Esophagus squamous epithelium (tissue), 4 donors: Measurements from ENCODE around the gene FAM3D.

ENCODE experiments used
- POLR2A ChIP-seq, 4 donors: fragments of 450-650 bp; IDR thresholded peaks; one replicate each; pipeline ENCODE4 v1.6.1; 2017; ENCODE audit warnings: antibody characterized with exemption in 4 of 4, mild to moderate bottlenecking in 4 of 4, moderate library complexity in 3 of 4
- TF ChIP-seq, protein P1 (sequence below), 6 experiments: fragments of 450-650 bp in 4 of 6; fragments of 200-600 bp in 2 of 6; sonication (generic) in 2 of 6; IDR thresholded peaks; one replicate each; pipeline ENCODE4 v1.5.1; 2016 to 2019; ENCODE audit warnings: antibody characterized with exemption in 6 of 6, mild to moderate bottlenecking in 4 of 6, moderate library complexity in 4 of 6

DNA sequence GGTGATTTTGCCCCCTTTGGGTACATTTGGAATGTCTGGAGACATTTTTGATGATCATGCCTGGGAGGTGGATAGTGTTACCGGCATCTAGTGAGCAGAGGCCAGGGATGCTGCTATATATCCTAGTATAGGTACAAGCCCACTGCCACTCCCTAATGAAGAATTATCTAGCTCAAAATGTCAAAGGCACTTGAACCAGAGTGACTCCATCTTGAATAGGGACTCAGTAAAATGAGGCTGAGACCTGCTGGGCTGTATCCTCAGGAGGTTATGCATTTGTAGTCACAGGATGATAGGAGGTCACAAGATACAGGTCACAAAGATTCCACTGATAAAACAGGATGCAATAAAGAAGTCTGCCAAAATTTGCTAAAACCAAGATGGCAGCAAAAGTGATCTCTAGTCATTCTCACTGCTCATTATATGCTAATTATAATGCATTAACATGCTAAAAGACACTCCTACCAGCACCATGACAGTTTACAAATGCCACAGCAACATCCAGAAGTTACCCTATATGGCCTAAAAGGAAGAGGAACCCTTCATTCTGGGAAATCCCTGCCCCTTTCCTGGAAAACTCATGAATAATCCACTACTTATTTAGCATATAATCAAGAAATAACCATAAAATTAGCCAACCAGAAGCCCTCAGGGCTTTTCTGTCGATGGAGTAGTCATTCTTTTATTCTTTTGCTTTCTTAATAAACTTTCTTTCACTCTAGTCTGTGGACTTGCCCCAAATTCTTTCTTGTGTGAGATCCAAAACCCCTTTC lies 40.0 kb upstream of the FAM3D start:
- TF ChIP-seq POLR2A (IDR thresholded peaks at IDR 0.05), result no peak
- TF ChIP-seq, protein P1, sequence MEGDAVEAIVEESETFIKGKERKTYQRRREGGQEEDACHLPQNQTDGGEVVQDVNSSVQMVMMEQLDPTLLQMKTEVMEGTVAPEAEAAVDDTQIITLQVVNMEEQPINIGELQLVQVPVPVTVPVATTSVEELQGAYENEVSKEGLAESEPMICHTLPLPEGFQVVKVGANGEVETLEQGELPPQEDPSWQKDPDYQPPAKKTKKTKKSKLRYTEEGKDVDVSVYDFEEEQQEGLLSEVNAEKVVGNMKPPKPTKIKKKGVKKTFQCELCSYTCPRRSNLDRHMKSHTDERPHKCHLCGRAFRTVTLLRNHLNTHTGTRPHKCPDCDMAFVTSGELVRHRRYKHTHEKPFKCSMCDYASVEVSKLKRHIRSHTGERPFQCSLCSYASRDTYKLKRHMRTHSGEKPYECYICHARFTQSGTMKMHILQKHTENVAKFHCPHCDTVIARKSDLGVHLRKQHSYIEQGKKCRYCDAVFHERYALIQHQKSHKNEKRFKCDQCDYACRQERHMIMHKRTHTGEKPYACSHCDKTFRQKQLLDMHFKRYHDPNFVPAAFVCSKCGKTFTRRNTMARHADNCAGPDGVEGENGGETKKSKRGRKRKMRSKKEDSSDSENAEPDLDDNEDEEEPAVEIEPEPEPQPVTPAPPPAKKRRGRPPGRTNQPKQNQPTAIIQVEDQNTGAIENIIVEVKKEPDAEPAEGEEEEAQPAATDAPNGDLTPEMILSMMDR (IDR thresholded peaks at IDR 0.05), result no peak
